ENCODE results near the gene ZBTB42. TPM values are rescaled to one million over a fixed set of nuclear protein-coding genes. Genes with fewer than 3 reads are reported as not detected.
A peak's percentile ranks its signal among the peaks of the same experiment; 100 is the strongest.

The ZBTB42 gene
- total and polyA plus RNA-seq, 2 of the 13 experiments (the other 11 are each of a cell fraction or from before 2014, with no cell fraction given) = 2.8 to 4.2 TPM

- TF ChIP-seq HBP1 (CRISPR knock-in tag; IDR thresholded peaks at IDR 0.05; ENCODE audit: low read depth) = no peak
- no peak for TF ChIP-seq ASH2L (IDR thresholded peaks at IDR 0.05; ENCODE audit: insufficient read length, low read depth, low read length)
- peak; percentile 6; the same call in 1 of the 2 replicates for TF ChIP-seq BORCS8-MEF2B (CRISPR knock-in tag; IDR thresholded peaks at IDR 0.05)
- peak; percentile 79 for TF ChIP-seq TEAD3 (CRISPR knock-in tag; optimal IDR thresholded peaks at IDR 0.05; ENCODE audit: borderline replicate concordance)
- no peak for TF ChIP-seq PRDM15 (CRISPR knock-in tag; IDR thresholded peaks at IDR 0.05)
- TF ChIP-seq SOX5 (CRISPR knock-in tag; IDR thresholded peaks at IDR 0.05; ENCODE audit: borderline replicate concordance) = no peak
- TF ChIP-seq ZNF281 (CRISPR knock-in tag; IDR thresholded peaks at IDR 0.05; ENCODE audit: borderline replicate concordance) = no peak
- TF ChIP-seq HOMEZ (CRISPR knock-in tag; IDR thresholded peaks at IDR 0.05; ENCODE audit: low read depth) = no peak
- peak; percentile 82; the same call in 1 of the 2 replicates for TF ChIP-seq TGIF2 (CRISPR knock-in tag; IDR thresholded peaks at IDR 0.05)
- TF ChIP-seq HNF4G (IDR thresholded peaks at IDR 0.05; ENCODE audit: borderline replicate concordance, low read depth, low read length) = peak; percentile 52; the same call in 1 of the 2 replicates
- 0 out of 2 replicates have a peak, but pooled peaks have one; percentile 13 for TF ChIP-seq HNF4G (CRISPR knock-in tag; IDR thresholded peaks at IDR 0.05; ENCODE audit: borderline replicate concordance, low read depth)
- TF ChIP-seq REST (IDR thresholded peaks at IDR 0.05; ENCODE audit: borderline replicate concordance in 1 of 2, low read depth in 1 of 2, low read length in 2 of 2) = no peak
Observed at GRCh38 chr14:104754213-104754851, 46.6 kb upstream of the ZBTB42 start (continued).

Data from HepG2 (cell line).